GM04503 (cell line): ENCODE measurements around the gene GALNS.
"Not testable (repeated sequence)": the region's sequence is repeated elsewhere in the genome, so short reads cannot be mapped to it uniquely, and the experiment has no call there.

Experiments
- DNase-seq: peaks from one replicate; pipeline ENCODE4 v3.0.0-alpha.2; 2012; ENCODE audit warnings: low read depth

The GALNS gene

GRCh38 chr16:88804552-88805339 lies 52.0 kb downstream of the GALNS start:
- DNase-seq = no peak

DNA sequence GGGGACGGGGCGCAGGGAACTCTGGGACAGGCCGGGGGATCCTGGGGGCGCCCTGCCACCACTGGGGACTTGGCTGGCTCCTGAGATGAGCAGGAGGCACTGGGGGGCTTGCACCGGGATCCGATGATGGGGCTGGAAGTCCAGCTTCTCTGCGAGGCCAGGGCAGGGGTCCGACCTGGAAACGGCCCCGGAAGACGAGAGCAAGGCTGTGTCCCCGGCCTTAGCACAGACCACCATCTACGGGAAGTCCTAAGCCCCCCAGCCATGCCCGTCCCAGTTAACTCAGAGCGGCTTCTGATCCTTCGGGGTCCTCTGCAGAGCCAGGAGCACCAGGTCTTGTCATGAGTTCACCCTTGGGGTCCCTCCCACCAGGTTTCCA lies 52.6 kb downstream of the GALNS start:
- DNase-seq = no peak

- DNase-seq = no peak
Observed at GRCh38 chr16:88803264-88803987, 53.3 kb downstream of the GALNS start, which contains the start of gene CDT1. TSS of gene CDT1 (plus strand) at chr16:88803789. CDS start at chr16:88803832, 43 bp downstream.

DNA sequence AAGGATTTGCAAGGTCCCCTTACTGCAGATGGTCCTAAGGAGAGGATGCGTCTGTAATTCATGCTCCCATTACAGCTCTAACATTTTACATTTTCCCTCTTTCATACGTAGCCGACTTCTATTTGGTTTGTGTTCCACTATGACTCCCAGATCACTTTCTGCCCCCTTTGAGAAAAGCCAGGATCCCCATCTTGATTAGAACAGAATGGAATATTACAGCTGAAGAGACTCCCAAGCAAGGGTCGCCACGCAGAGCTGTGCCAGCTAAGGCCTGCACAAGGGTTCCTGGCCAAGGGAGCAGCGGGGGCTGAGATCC lies 56.5 kb downstream of the GALNS start:
- no peak for DNase-seq

DNA sequence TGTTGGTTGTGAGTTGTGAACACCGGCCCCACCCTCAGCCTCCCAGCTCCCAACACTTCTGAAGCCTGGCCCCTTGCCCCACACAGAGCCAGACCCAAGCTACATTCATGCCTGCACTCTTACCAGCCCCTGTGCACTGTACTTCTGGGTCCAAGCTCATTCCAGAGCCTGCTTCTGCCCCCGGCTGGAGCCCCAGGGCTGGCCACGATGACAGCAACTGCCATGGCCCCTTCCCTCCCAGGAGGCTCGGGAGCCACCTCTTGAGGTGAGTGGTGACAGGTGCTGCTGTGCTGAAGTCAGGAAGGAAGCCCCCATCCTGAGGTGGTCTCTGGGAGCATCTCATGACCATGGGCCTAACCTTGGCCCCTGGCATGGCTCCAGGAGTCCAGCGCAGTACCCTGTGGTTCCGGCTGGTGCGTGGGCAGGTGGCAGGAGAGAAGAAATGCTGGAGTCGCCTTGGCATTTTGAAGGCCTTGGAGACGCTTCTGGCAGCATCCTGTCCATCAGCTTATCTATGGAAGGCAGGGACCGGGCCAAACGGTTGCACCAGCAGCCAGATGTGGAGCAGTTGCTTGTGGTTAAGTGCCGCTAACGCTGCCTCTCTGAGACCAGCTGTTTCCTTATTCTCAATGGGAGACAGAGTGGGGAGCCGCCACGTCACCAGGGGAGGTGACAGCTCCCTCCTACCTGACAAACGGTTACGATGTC lies 57.0 kb downstream of the GALNS start:
- DNase-seq = no peak

- DNase-seq = no peak
Observed at GRCh38 chr16:88798772-88799455, 57.8 kb downstream of the GALNS start.

DNA sequence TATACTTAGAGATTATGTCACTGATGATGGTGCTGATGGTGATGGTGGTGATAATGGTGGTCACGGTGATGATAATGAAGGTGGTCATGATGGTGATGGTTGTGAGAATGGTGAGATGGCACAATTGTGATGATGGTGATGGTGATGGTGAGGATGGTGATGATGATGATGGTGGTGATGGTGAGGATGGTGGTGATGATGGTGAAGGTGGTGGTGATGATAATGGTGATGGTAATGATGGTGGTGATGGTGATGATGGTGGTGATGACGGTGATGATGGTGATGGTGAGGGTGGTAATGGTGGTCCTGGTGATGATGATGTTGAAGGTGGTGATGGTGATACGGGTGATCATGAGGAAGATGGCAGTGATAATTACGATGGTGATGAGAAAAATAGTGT lies 58.7 kb downstream of the GALNS start:
- no peak for DNase-seq

- DNase-seq = no peak
Observed at GRCh38 chr16:88796278-88796677, 60.5 kb downstream of the GALNS start.

GRCh38 chr16:88793251-88793954 lies 63.3 kb downstream of the GALNS start:
- no peak for DNase-seq

- no peak for DNase-seq
Observed at GRCh38 chr16:88792668-88793250, 64.0 kb downstream of the GALNS start.

- no peak for DNase-seq
Observed at GRCh38 chr16:88792078-88792550, 64.6 kb downstream of the GALNS start.

DNA sequence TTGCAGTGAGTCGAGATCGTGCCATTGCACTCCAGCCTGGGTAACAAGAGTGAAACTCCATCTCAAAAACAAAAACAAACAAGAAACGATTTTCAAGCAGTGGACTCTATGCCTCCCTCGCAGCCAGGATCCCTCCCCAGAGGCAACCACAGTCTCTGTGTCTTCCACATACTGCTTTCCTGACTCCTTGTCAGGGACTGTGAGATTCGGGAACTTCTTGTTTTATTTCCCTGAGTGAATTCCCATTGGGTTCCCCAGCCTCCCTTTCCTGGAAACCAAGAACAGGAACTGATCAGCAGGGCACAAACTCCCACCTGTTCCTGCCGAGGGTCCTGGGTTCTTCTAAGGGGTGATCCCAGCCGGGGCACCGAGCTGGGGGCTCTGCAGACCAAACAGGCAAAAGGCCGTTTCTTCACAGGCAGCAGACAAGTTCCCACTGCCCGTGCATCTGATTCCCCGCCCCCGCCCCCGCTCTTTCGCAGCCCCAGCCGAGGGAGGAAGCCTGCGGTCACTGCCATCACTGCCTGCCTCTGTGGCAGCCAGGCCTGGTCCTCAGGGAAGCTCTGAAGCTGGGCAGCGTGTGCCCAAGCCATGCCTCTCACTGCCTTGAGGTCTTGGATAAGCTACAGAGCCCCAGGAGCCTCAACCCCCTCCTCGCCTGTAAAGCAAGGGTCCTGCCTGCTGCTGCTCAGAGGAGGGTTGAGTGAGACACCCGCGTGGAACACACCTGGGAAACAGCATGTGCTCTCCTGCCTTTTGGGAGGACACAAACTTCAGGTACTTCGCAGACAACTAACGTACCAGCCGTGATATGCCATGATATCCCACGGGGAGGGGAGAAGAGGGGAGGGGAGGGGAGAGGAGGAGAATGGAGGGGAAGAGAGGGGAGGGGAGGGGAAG lies 66.2 kb downstream of the GALNS start:
- DNase-seq = no peak

DNA sequence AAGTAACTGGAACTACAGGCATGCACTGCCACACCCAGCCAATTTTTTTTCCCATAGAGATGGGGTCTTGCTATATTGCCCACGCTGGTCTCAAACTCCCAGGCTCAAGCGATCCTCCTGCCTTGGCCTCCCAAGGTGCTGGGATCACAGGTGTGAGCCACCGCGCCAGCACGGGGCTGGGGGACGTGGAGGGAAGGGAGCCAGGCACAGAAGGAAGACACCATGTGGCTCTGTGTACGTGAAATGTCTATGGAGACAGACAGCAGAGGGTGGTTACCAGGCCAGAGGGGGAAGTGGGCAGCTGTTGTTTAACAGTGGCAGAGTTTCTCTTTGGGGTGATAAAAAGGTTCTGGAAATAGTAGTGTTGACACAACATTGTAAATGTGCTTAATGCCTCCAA lies 67.2 kb downstream of the GALNS start:
- DNase-seq = no peak

GRCh38 chr16:88788749-88789148 lies 68.0 kb downstream of the GALNS start:
- not testable (repeated sequence) for DNase-seq

DNA sequence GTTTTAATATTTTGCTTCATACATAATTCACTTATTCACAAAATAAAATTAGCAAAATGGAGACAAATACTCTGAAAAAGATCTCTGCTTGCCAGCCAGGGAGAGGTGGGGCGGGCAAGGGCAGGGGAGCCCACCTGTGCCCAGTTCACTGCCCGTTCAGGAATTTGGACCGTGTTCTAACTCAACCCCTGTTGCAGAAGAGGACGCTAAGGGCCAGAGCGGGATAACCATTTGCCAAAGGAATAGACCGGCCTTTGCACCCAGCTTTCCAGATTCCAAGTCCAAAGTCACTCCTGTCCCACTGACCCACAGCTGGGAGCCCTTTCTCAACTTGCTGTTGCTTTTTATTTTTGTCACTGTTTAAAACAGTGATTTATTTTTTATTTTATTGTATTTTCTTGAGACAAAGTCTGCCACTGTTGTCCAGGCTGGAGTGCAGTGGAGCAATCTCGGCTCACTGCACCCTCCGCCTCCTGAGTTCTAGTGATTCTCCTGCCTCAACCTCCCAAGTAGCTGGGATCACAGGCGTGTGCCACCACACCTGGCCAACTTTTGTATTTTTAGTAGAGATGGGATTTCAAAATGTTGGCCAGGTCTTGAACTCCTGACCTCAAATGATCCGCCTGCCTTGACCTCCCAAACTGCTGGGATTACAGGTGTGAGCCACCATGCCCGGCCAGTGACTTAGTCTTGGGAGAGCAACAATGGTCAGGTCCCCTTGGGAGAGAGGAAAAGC lies 69.0 kb downstream of the GALNS start:
- DNase-seq = no peak

DNA sequence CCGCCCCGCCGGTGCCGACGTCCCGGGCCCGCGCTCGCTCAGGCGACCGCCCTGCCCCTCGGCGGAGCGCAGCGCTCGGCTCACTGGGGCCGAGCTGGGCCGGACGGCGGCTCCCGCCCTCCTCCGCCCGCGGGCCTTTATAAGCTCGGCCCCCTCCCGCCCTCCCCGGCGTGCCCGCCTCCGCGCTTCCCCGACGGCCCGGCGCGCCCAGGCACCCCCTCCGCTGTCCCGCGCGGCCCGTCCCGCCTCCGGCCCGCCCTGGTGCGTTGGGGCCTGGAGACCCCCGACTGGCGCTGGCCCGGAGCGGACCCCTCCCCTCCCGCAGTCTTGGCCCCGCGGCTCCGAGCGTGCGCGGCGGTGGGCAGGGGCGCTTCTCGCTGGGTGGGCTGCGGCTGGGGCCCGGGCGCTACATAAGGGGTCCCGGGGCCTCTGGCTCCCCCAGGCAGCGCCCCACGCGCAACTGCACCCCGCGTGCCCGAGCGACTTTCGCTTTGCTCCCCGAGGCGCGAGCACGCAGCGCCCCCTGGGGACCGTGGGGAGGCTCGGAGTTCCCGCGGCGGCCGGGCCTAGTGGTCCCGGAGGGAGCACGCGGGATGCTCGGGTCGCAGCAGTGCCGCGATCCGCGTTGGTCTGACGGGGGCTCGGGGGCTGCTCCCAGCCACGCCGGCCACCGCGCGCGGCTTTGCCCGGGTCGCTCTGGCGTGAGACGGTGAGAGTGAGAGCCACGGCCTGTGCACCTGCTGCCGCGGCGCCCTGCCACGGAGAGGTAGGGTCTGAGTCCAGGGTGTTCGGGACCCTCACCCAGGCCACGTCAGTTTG lies 71.4 kb downstream of the GALNS start, which contains the start of gene PIEZO1:
PIEZO1 (minus strand) TSS at position 115 of the 819 bp plus-strand sequence. CDS start 256 bp downstream, outside the sequence.
- DNase-seq = no peak

DNA sequence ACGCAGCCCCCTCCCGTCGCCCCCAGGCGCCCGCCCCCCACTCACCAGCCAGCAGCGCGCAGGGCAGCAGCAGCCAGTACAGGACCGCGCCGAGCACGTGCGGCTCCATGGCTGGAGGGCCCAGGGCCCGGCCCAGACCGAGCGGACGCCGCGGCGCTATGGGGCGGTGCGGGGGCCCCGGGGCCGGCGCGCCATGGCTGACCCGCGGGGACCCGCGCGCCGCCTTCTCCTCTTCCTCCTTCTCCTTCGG lies 72.0 kb downstream of the GALNS start:
- DNase-seq = no peak

DNA sequence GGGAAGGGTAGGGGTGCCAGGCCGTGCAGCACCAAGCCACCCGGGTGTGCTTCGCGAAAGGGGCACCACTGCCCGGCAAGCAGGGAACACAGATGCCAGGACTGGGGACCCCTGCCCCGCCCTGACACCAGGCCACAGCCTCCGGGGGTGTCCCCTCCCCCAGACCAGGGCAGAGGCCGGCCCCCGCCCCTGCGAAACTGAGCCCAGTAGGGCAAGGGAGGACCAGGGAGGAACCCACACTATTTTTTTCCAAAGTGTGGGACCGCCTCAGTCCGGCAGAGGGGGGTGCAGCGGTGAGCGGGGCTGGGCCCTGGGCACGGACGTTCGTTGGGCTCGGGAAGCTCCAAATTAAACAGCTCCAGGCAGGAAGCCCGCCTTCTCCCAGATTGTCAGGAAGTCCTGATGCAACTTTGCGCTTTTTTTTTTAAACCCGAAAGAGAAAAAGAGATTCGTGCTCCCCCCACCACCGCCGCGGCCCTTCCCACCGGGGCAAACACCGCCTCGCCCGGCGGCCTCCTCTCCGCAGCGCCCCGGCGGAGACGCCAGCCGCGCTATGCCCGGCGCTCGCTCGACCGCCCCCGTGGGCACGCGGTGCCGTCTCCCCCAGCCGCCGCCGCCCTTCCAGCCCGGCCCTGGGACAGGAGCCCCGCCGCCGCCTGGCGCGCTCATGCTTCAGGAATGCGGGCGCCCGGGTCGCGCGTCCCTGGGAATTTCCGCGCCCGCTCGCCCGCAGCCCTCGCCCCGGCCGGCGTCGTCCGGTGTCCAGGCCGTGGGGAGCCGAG lies 72.5 kb downstream of the GALNS start:
- DNase-seq = no peak
